Astrocyte of the cerebellum (primary cell): ENCODE data around the gene FBH1.

Source experiments
- DNase-seq: peaks from one replicate; pipeline ENCODE4 v3.0.0-alpha.2; 2011; ENCODE audit warnings: low read depth
- H3K4me3 ChIP-seq: 2 replicates; pipeline ENCODE4 v1.5.1; 2011; ENCODE audit warnings: mild to moderate bottlenecking, low read depth, low read length, moderate library complexity
- in situ Hi-C: cut with HindIII; loops from 2 replicates; pipeline ENCODE4 v1.10.0; 2017; ENCODE audit warnings: low sequenced_read_pairs
- TF ChIP-seq, protein P1 (sequence below): IDR thresholded peaks from 2 replicates; pipeline ENCODE4 v1.5.1; 2012; ENCODE audit warnings: low read length, low read depth, moderate library complexity, mild to moderate bottlenecking; ENCODE audit errors: missing control alignments

Gene FBH1

GRCh38 chr10:5887029-5887428, 3.0 kb upstream of the FBH1 start:
- DNase-seq = no peak
- in situ Hi-C loops = no loop called here
- TF ChIP-seq, protein P1, sequence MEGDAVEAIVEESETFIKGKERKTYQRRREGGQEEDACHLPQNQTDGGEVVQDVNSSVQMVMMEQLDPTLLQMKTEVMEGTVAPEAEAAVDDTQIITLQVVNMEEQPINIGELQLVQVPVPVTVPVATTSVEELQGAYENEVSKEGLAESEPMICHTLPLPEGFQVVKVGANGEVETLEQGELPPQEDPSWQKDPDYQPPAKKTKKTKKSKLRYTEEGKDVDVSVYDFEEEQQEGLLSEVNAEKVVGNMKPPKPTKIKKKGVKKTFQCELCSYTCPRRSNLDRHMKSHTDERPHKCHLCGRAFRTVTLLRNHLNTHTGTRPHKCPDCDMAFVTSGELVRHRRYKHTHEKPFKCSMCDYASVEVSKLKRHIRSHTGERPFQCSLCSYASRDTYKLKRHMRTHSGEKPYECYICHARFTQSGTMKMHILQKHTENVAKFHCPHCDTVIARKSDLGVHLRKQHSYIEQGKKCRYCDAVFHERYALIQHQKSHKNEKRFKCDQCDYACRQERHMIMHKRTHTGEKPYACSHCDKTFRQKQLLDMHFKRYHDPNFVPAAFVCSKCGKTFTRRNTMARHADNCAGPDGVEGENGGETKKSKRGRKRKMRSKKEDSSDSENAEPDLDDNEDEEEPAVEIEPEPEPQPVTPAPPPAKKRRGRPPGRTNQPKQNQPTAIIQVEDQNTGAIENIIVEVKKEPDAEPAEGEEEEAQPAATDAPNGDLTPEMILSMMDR = no peak
- H3K4me3 ChIP-seq = no peak overlapping the region

DNA sequence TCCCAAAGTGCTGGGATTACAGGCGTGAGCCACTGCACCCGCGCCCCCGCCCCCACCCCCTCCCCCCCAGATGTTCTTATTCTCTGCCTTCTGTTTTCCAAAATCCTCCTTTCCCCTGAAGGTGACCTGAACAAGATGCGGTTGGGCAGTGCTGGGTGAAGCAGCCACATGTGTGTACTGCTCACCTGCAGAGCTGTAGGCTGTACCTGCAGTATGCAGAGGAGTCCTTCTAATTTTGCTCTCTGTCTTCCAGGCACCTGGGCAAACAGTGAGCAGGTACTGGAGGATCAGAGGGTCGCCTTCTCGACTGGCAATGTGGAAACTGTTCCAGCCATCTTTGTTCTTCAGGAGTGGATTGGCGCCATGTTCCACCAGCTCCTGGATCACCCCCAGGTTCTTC, 2.4 kb upstream of the FBH1 start:
- TF ChIP-seq, protein P1 = no peak
- in situ Hi-C loops = no loop called here
- DNase-seq = no peak
- H3K4me3 ChIP-seq = no peak overlapping the region

- TF ChIP-seq, protein P1 = no peak
- H3K4me3 ChIP-seq = peak overlapping the region; percentile 79
- DNase-seq = no peak
- in situ Hi-C loops = no loop called here
Measured at GRCh38 chr10:5888351-5888750, 1.7 kb upstream of the FBH1 start.

- in situ Hi-C loops = no loop called here
- H3K4me3 ChIP-seq = peak overlapping the region; percentile 79
- DNase-seq = no peak
- TF ChIP-seq, protein P1 = no peak
Measured at GRCh38 chr10:5888843-5889623, 1.0 kb upstream of the FBH1 start.

GRCh38 chr10:5890452-5890915, 441 bp downstream of the FBH1 start:
- H3K4me3 ChIP-seq = peak overlapping the region; percentile 68
- in situ Hi-C loops = no loop called here
- DNase-seq = no peak

DNA sequence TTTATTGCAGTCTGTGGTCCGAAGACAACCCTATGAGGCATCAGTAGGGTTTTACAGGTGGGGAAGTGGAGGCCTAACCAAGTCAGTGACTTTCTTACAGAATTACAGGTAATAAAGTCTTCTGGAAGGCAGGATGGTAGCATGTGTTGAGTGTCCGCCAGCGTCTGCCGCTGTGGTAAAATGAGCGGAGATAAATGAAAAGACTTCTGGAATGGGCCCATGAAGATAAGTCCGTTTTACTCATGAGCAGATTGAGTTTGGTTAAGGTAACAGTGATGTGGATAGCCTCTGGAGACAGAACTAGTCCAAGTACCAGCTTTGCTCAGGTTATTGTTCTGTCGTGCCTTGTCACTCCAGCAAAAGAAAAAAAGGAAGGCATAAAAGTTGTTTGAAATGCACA, 966 bp downstream of the FBH1 start:
- in situ Hi-C loops = no loop called here
- H3K4me3 ChIP-seq = peak overlapping the region; percentile 68

More at GRCh38 chr10:5890452-5890915, 441 bp downstream of the FBH1 start:
- TF ChIP-seq, protein P1 = no peak

More for the DNA sequence above, 966 bp downstream of the FBH1 start:
- DNase-seq = no peak
- TF ChIP-seq, protein P1 = no peak
